Prostate gland (tissue), 2 donors: ENCODE data around the gene AGBL4. TPM values are rescaled to one million over a fixed set of nuclear protein-coding genes. Genes with fewer than 3 reads are reported as not detected.

Experiments
- DNase-seq: peaks from one replicate; pipeline ENCODE4 v3.0.0-alpha.2; 2019; ENCODE audit warnings: low spot score
- H3K27ac ChIP-seq, 2 donors: fragments of 200-600 bp; sonication (generic); 2 replicates each; pipeline ENCODE4 v1.5.1; 2017 to 2019
- H3K27me3 ChIP-seq: fragments of 200-600 bp; sonication (generic); replicated peaks from 2 replicates; pipeline ENCODE4 v1.5.1; 2019; ENCODE audit not compliant: insufficient read depth
- H3K36me3 ChIP-seq, 2 donors: fragments of 200-600 bp; sonication (generic); 1 replicate in 1 of 2; 2 replicates in 1 of 2; pipeline versions ENCODE4 v1.5.1 to v1.8.1; 2017 to 2019
- H3K4me1 ChIP-seq: fragments of 200-600 bp; sonication (generic); replicated peaks from 2 replicates; pipeline ENCODE4 v1.5.1; 2019
- H3K4me3 ChIP-seq, 2 donors: fragments of 200-600 bp; sonication (generic); 2 replicates each; pipeline ENCODE4 v1.5.1; 2017 to 2019
- H3K9me3 ChIP-seq: fragments of 200-600 bp; sonication (generic); 2 replicates; pipeline ENCODE4 v1.5.1; 2017
- CTCF ChIP-seq, 4 experiments: fragments of 200-600 bp in 2 of 4; fragments of 450-650 bp in 2 of 4; sonication (generic) in 2 of 4; IDR thresholded peaks; 1 replicate in 3 of 4; 2 replicates in 1 of 4; pipeline ENCODE4 v1.5.1; 2016 to 2019; ENCODE audit warnings: antibody characterized with exemption in 4 of 4, mild to moderate bottlenecking in 2 of 4, moderate library complexity in 2 of 4
- POLR2A ChIP-seq: fragments of 450-650 bp; IDR thresholded peaks from one replicate; pipeline ENCODE4 v1.6.1; 2016; ENCODE audit warnings: antibody characterized with exemption, mild to moderate bottlenecking
- POLR2AphosphoS5 ChIP-seq: sonication (generic); formaldehyde crosslinking; IDR thresholded peaks from one replicate; pipeline ENCODE4 v1.6.1; 2017; ENCODE audit warnings: antibody characterized with exemption
- WGBS: methylation state at CpG from one replicate; pipeline ENCODE4 v1.1.5; 2018; 5-methylcytosine and 5-hydroxymethylcytosine counted together
- intact Hi-C: fragments of 100-400 bp; cut with DNase I; formaldehyde crosslinking; loops from one replicate; pipeline ENCODE4 v1.14.2; 2022
- total RNA-seq, 2 donors: library from RNA; depleted of rRNA; stranded (reverse); fragments of >200 nt; gene quantifications; one replicate each; pipeline ENCODE4 v1.1.0, GENCODE V29; 2016

Gene AGBL4
- total RNA-seq, 2 donors from 2014 or later, result 0.82 to 2.7 TPM

- Histone ChIP-seq H3K27ac (no peak overlapping the region), H3K4me3 (no peak overlapping the region), H3K36me3 (no peaks in the 10 kb centered on the region), H3K4me1 (no peaks in the 10 kb centered on the region), H3K9me3 (no peaks in the 10 kb centered on the region), H3K27me3 (no peaks in the 10 kb centered on the region)
- 43% methylated on average over 2 of the region's 2 CpGs for WGBS
- intact Hi-C loops, result no loop called here
- TF ChIP-seq POLR2AphosphoS5, result no peak
- no peak for TF ChIP-seq POLR2A
- TF ChIP-seq CTCF (IDR thresholded peaks at IDR 0.05), result no peak
- DNase-seq, result no peak
Measured at GRCh38 chr1:49163031-49163430, 860.7 kb downstream of the AGBL4 start.

GRCh38 chr1:49160677-49161076 is 863.1 kb downstream of the AGBL4 start:
- WGBS, result 79% methylated on average over 6 of the region's 6 CpGs
- no peaks in the 10 kb centered on the region for H3K27me3 ChIP-seq
- no peak overlapping the region for H3K4me3 ChIP-seq
- intact Hi-C loops, result no loop called here
- no peaks in the 10 kb centered on the region for H3K9me3 ChIP-seq
- H3K27ac ChIP-seq, result no peak overlapping the region
- H3K36me3 ChIP-seq, result no peaks in the 10 kb centered on the region
- no peak for TF ChIP-seq CTCF (IDR thresholded peaks at IDR 0.05)
- TF ChIP-seq POLR2A, result no peak
- TF ChIP-seq POLR2AphosphoS5, result no peak
- no peaks in the 10 kb centered on the region for H3K4me1 ChIP-seq
- DNase-seq, result no peak

- no peaks in the 10 kb centered on the region for H3K4me1 ChIP-seq
- no peak overlapping the region for H3K4me3 ChIP-seq
- H3K27me3 ChIP-seq, result no peaks in the 10 kb centered on the region
- H3K27ac ChIP-seq, result no peak overlapping the region
- no peaks in the 10 kb centered on the region for H3K9me3 ChIP-seq
- TF ChIP-seq CTCF (IDR thresholded peaks at IDR 0.05) (no peak), POLR2AphosphoS5 (no peak), POLR2A (no peak)
- 62% methylated on average over 1 of the region's 1 CpG for WGBS
- H3K36me3 ChIP-seq, result no peaks in the 10 kb centered on the region
- DNase-seq, result no peak
- intact Hi-C loops, result no loop called here
Measured at GRCh38 chr1:49136738-49137251, 887.0 kb downstream of the AGBL4 start.

GRCh38 chr1:49125746-49126145 is 898.0 kb downstream of the AGBL4 start:
- TF ChIP-seq CTCF (IDR thresholded peaks at IDR 0.05) (no peak), POLR2A (no peak), POLR2AphosphoS5 (no peak)
- Histone ChIP-seq H3K9me3 (no peaks in the 10 kb centered on the region), H3K27ac (no peak overlapping the region), H3K4me1 (no peaks in the 10 kb centered on the region), H3K4me3 (no peak overlapping the region), H3K36me3 (no peaks in the 10 kb centered on the region), H3K27me3 (no peaks in the 10 kb centered on the region)
- DNase-seq, result no peak
- 64% methylated on average over 1 of the region's 1 CpG for WGBS
- intact Hi-C loops, result no loop called here

GRCh38 chr1:49111931-49112330 is 911.8 kb downstream of the AGBL4 start:
- no peak for TF ChIP-seq POLR2A
- TF ChIP-seq CTCF (IDR thresholded peaks at IDR 0.05), result no peak
- TF ChIP-seq POLR2AphosphoS5, result no peak
- H3K4me3 ChIP-seq, result no peak overlapping the region

More at GRCh38 chr1:49111931-49112330, 911.8 kb downstream of the AGBL4 start:
- H3K36me3 ChIP-seq, result no peaks in the 10 kb centered on the region
- no peak for DNase-seq
- no peaks in the 10 kb centered on the region for H3K27me3 ChIP-seq
- WGBS, result 87% methylated on average over 1 of the region's 1 CpG
- no peaks in the 10 kb centered on the region for H3K9me3 ChIP-seq
- intact Hi-C loops, result no loop called here
- no peak overlapping the region for H3K27ac ChIP-seq
- H3K4me1 ChIP-seq, result no peaks in the 10 kb centered on the region
